HL-60 (cell line): ENCODE results near the gene NDUFAF2.

Experiments used
- DNase-seq, 2 experiments: peaks; one replicate each; pipeline ENCODE4 v3.0.0-alpha.2; 2010 to 2020; ENCODE audit warnings: low read depth in 1 of 2, low spot score in 1 of 2
- H3K27ac ChIP-seq: fragments of 250-450 bp; sonication (Bioruptor Pico); replicated peaks from 2 replicates; pipeline ENCODE4 v1.5.1; 2020; ENCODE audit warnings: mild to moderate bottlenecking, moderate library complexity
- H3K27me3 ChIP-seq: fragments of 250-450 bp; sonication (Bioruptor Pico); 2 replicates; pipeline ENCODE4 v1.5.1; 2021; ENCODE audit warnings: mild to moderate bottlenecking, moderate library complexity; ENCODE audit not compliant: insufficient read depth, poor library complexity, severe bottlenecking
- H3K4me3 ChIP-seq: replicated peaks from 2 replicates; pipeline ENCODE4 v1.5.1; 2011; ENCODE audit warnings: mild to moderate bottlenecking, control low read depth, low read length; ENCODE audit not compliant: insufficient read depth
- GABPA ChIP-seq: IDR thresholded peaks from 2 replicates; pipeline ENCODE4 v1.6.1; 2012; ENCODE audit warnings: low read depth
- POLR2AphosphoS5 ChIP-seq: IDR thresholded peaks from 2 replicates; pipeline ENCODE4 v1.6.1; 2012; ENCODE audit warnings: low read depth
- SPI1 ChIP-seq: IDR thresholded peaks from 2 replicates; pipeline ENCODE4 v1.6.1; 2012; ENCODE audit warnings: low read depth, mild to moderate bottlenecking, borderline replicate concordance
- TF ChIP-seq, protein P1 (sequence below): IDR thresholded peaks from 2 replicates; pipeline ENCODE4 v1.6.1; 2012; ENCODE audit warnings: low read depth; ENCODE audit not compliant: insufficient replicate concordance
- TF ChIP-seq, protein P2 (sequence below): IDR thresholded peaks from one replicate; pipeline ENCODE4 v1.5.1; 2011; ENCODE audit warnings: low read length, control low read depth, inconsistent platforms; ENCODE audit not compliant: insufficient read depth

NDUFAF2 gene

DNA sequence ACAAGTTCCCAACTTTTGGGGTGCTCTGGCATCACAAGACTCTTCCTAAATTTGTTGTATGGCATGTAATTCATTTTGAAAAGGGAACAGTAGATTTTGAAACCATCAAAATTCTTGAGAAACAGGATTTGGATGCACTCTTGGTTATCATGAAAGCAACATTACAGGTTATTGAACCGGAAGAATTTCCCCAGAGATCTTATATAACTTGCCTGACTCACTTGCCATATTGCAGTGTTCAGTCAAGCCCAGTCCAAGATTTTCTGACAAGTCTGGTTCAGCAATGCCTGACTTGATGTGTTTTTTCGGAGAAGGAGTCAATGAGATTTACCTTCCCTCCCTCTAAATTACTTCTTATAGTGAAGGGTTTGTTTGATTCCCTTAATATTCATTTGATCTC lies 185.3 kb downstream of the NDUFAF2 start:
- TF ChIP-seq SPI1 (no peak), GABPA (no peak)
- Histone ChIP-seq H3K27ac (no peak overlapping the region), H3K4me3 (no peak overlapping the region), H3K27me3 (no peaks in the 10 kb centered on the region)
- no peak for DNase-seq

DNA sequence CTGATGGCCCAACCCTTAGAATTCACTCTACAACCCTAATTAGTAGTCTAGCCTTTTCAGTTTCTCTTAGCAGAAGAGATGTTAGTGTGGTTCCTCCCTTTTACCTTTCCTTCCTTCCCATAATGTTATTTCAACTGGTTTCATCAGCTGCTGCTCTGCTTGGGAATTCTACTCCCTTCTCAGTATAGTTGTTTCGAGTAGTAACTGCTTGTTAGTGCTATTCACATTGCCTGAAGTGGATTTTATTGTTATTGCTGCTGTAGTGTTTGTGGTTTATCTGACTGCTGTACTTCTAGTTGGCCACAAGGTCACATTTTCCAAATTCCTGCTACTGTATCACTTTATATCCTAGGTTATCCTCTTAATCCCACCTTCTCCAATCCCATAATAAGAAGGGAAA lies 187.6 kb downstream of the NDUFAF2 start:
- H3K4me3 ChIP-seq = no peak overlapping the region
- no peaks in the 10 kb centered on the region for H3K27me3 ChIP-seq
- H3K27ac ChIP-seq = no peak overlapping the region
- TF ChIP-seq SPI1 (no peak), GABPA (no peak), POLR2AphosphoS5 (no peak)
- TF ChIP-seq, protein P1, sequence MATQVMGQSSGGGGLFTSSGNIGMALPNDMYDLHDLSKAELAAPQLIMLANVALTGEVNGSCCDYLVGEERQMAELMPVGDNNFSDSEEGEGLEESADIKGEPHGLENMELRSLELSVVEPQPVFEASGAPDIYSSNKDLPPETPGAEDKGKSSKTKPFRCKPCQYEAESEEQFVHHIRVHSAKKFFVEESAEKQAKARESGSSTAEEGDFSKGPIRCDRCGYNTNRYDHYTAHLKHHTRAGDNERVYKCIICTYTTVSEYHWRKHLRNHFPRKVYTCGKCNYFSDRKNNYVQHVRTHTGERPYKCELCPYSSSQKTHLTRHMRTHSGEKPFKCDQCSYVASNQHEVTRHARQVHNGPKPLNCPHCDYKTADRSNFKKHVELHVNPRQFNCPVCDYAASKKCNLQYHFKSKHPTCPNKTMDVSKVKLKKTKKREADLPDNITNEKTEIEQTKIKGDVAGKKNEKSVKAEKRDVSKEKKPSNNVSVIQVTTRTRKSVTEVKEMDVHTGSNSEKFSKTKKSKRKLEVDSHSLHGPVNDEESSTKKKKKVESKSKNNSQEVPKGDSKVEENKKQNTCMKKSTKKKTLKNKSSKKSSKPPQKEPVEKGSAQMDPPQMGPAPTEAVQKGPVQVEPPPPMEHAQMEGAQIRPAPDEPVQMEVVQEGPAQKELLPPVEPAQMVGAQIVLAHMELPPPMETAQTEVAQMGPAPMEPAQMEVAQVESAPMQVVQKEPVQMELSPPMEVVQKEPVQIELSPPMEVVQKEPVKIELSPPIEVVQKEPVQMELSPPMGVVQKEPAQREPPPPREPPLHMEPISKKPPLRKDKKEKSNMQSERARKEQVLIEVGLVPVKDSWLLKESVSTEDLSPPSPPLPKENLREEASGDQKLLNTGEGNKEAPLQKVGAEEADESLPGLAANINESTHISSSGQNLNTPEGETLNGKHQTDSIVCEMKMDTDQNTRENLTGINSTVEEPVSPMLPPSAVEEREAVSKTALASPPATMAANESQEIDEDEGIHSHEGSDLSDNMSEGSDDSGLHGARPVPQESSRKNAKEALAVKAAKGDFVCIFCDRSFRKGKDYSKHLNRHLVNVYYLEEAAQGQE = no peak
- TF ChIP-seq, protein P2, sequence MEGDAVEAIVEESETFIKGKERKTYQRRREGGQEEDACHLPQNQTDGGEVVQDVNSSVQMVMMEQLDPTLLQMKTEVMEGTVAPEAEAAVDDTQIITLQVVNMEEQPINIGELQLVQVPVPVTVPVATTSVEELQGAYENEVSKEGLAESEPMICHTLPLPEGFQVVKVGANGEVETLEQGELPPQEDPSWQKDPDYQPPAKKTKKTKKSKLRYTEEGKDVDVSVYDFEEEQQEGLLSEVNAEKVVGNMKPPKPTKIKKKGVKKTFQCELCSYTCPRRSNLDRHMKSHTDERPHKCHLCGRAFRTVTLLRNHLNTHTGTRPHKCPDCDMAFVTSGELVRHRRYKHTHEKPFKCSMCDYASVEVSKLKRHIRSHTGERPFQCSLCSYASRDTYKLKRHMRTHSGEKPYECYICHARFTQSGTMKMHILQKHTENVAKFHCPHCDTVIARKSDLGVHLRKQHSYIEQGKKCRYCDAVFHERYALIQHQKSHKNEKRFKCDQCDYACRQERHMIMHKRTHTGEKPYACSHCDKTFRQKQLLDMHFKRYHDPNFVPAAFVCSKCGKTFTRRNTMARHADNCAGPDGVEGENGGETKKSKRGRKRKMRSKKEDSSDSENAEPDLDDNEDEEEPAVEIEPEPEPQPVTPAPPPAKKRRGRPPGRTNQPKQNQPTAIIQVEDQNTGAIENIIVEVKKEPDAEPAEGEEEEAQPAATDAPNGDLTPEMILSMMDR = no peak
- no peak for DNase-seq

DNA sequence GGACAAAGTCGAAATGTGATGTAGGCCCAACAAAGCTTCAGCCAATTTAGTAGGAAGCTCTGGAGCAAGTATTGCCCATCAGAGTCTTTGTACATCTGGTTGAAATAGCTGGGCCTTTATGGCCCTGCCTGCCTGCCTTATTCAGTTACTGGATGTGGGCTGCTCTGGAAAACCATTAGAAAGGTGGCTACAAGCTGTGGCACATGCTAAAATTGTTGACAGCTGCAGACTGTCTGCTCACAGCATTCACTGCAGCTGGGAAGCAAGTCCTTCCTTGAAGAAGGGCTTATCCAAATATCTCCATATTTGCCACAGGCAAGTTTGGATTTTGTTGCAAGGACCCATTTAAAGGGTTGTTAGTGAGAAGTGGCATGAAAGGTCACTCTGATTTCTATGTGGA lies 192.8 kb downstream of the NDUFAF2 start:
- H3K4me3 ChIP-seq = no peak overlapping the region
- H3K27ac ChIP-seq = no peak overlapping the region
- DNase-seq = no peak
- no peaks in the 10 kb centered on the region for H3K27me3 ChIP-seq
- TF ChIP-seq, protein P1 = no peak
- no peak for TF ChIP-seq GABPA
- TF ChIP-seq, protein P2 = no peak
- no peak for TF ChIP-seq POLR2AphosphoS5
- TF ChIP-seq SPI1 = no peak

DNA sequence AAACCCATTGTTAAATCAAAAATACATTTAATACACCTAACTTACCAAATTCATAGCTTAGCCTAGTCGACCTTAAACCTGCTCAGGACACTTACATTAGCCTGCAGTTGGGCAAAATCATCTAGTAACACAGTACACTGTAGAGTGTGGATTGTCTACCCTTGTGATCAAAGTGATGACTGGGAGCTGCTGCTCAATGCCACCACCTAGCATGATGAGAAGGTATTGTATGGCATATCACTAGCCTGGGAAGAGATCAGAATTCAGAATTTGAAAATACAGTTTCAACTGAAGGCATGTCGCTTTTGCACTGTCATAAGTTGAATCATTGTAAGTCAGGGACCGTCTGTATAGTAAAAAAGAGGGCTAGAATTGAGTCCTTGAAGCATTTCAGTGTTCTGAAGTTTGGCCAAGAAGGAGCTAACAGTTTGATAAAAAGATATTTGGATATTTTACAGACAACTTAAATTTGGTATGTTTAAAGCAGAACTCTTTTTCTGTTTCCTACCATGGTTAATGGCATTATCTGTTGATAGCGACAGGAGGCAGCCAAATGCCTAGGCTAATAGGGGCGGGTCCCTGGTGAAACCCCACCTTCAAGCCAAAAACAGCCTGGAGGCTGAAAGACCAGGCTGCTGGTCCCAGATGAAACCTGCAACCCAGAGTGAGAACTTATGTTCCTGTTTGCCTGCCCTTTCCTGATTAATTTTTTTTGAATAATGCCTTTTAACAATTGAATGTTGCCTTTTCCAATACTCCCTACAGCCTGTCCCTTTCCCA lies 194.3 kb downstream of the NDUFAF2 start:
- TF ChIP-seq GABPA (no peak), POLR2AphosphoS5 (no peak), SPI1 (no peak)
- TF ChIP-seq, protein P1 = no peak
- TF ChIP-seq, protein P2 = no peak
- DNase-seq = no peak
- H3K27ac ChIP-seq = no peak overlapping the region
- no peaks in the 10 kb centered on the region for H3K27me3 ChIP-seq
- H3K4me3 ChIP-seq = no peak overlapping the region
